ENCODE results near the gene RAB24. TPM values are rescaled to one million over a fixed set of nuclear protein-coding genes. Genes with fewer than 3 reads are reported as not detected.
"Not testable (repeated sequence)": the region's sequence is repeated elsewhere in the genome, so short reads cannot be mapped to it uniquely, and the experiment has no call there.

The RAB24 gene
- total RNA-seq, 5 donors from 2014 or later (not counting 1 experiment from before 2014, with no cell fraction given): 18.2 to 34.0 (median 25.2) TPM

DNA sequence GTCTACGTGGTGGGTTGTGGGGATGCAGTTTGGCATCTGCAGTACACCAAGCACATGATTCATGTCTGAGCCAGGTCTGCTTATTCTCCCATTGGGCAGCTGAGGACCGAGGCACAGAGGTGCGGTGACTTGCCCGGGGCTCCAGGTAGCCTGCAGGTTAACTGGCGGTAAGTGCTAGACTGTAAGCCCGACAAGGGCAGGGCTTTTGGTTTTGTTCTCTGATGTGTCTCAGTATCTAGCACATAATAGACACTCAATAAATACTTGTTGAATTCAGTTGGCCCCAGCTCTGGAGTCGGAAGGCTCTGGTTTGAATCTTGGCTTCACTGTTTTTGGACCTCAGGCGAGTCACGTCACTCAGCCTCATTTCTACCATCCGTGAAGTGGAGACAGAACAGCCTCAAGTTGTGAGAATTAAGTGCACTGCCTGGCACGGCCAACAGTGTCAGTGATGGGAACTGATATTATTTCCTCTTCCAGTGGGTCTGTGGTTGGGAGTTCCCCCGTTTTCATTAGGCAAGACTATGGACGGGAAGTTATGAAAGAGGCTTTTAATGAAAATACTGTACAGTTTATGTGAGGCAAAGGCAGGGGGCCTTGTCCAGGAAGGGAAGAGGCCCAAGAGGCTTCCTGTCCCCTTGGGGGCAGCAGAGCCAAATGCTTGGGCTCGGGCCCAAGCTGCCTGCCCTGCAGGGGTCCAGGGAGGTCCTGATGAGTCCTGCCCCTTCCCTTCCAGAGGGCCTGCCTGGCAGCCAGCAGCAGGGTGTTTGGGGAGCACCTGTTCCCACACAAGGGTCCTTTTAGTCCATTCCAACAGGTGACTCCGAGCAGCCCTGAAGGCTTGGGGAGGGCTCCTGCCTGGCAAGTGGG, 3.4 kb upstream of the RAB24 start:
- no peak overlapping the region for H3K4me3 Mint-ChIP-seq
- peak overlapping the region in 1 of 2 donors; percentile 66 for H3K27ac Mint-ChIP-seq
- POLR2A ChIA-PET: no interaction called here
- ATAC-seq (replicated peaks in 1 of 4) (no peak), DNase-seq (peak in 1 of 35 experiments; percentile 37)
- Histone ChIP-seq H3K27me3 (replicated peaks in 1 of 2; ENCODE audit: control insufficient read depth in 2 of 2, extremely low read depth in 1 of 2, insufficient read depth in 2 of 2, low read length in 1 of 2) (peaks cover 0 to 14% of the 10 kb centered on the region in 2 experiments), H3K4me3 (ENCODE audit: control insufficient read depth in 1 of 2, extremely low read depth in 1 of 2, low read length in 1 of 2) (no peak overlapping the region), H3K36me3 (ENCODE audit: control insufficient read depth in 2 of 2, extremely low read depth in 1 of 2, insufficient read depth in 1 of 2, low read length in 1 of 2) (peaks cover 0 to 16% of the 10 kb centered on the region in 2 donors), H3K27ac (ENCODE audit: low read length) (no peak overlapping the region), H3K4me1 (ENCODE audit: control insufficient read depth in 1 of 2, extremely low read depth in 1 of 2, insufficient read depth in 2 of 2, low read length in 2 of 2) (peaks cover 18 to 85% of the 10 kb centered on the region in 2 experiments), H3K9me3 (no peaks in the 10 kb centered on the region)
- H3K4me1 Mint-ChIP-seq: peaks cover 47 to 73% (median 56%) of the 10 kb centered on the region in 3 donors
- CTCF ChIA-PET: no interaction called here
- H3K27me3 Mint-ChIP-seq: peaks cover 0 to 4% of the 10 kb centered on the region in 2 donors
- peaks cover 15% of the 10 kb centered on the region for H3K36me3 Mint-ChIP-seq
- H3K9me3 Mint-ChIP-seq: no peaks in the 10 kb centered on the region
- 83% methylated on average over 5 of the region's 15 CpGs for WGBS (ENCODE audit: insufficient coverage)

DNA sequence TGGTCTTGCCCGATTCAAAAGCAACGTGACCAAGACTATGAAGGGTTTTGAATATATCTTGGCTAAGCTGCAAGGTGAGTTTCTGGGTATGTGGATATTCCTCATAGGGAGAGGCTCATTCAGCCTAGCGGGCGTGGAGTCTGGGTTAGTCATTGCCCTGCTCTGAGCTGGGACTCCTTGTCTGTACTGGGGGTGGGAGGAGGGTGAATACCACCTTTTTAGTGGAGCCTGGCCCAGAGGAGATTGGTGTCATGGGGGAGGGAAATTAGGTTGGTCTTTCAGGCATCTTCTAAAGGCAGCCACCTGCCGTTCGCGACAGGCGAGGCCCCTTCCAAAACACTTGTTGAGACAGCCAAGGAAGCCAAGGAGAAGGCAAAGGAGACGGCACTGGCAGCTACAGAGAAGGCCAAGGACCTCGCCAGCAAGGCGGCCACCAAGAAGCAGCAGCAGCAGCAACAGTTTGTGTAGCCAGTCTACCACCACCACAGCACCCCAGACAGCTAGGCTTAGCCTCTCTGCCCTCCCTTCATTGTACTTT, 2.7 kb upstream of the RAB24 start:
- WGBS (ENCODE audit: insufficient coverage): 91% methylated on average over 7 of the region's 11 CpGs
- peaks cover 0 to 10% of the 10 kb centered on the region in 2 experiments for H3K27me3 ChIP-seq (replicated peaks in 1 of 2; ENCODE audit: control insufficient read depth in 2 of 2, extremely low read depth in 1 of 2, insufficient read depth in 2 of 2, low read length in 1 of 2)
- H3K27me3 Mint-ChIP-seq; H3K27ac ChIP-seq (ENCODE audit: low read length); DNase-seq; POLR2A ChIA-PET; ATAC-seq (replicated peaks in 1 of 4); H3K9me3 ChIP-seq; H3K9me3 Mint-ChIP-seq; H3K4me3 ChIP-seq (ENCODE audit: control insufficient read depth in 1 of 2, extremely low read depth in 1 of 2, low read length in 1 of 2); CTCF ChIA-PET: not testable (repeated sequence)
- H3K4me3 Mint-ChIP-seq: peak overlapping the region; percentile 21 to 94 (median 92)
- H3K4me1 ChIP-seq (ENCODE audit: control insufficient read depth in 1 of 2, extremely low read depth in 1 of 2, insufficient read depth in 2 of 2, low read length in 2 of 2): peaks cover 13 to 85% of the 10 kb centered on the region in 2 experiments
- H3K27ac Mint-ChIP-seq: peak overlapping the region; percentile 16 to 94
- peaks cover 15% of the 10 kb centered on the region for H3K36me3 Mint-ChIP-seq
- H3K4me1 Mint-ChIP-seq: peaks cover 54 to 76% (median 59%) of the 10 kb centered on the region in 3 donors
- H3K36me3 ChIP-seq (ENCODE audit: control insufficient read depth in 2 of 2, extremely low read depth in 1 of 2, insufficient read depth in 1 of 2, low read length in 1 of 2): peaks cover 0 to 16% of the 10 kb centered on the region in 2 donors

DNA sequence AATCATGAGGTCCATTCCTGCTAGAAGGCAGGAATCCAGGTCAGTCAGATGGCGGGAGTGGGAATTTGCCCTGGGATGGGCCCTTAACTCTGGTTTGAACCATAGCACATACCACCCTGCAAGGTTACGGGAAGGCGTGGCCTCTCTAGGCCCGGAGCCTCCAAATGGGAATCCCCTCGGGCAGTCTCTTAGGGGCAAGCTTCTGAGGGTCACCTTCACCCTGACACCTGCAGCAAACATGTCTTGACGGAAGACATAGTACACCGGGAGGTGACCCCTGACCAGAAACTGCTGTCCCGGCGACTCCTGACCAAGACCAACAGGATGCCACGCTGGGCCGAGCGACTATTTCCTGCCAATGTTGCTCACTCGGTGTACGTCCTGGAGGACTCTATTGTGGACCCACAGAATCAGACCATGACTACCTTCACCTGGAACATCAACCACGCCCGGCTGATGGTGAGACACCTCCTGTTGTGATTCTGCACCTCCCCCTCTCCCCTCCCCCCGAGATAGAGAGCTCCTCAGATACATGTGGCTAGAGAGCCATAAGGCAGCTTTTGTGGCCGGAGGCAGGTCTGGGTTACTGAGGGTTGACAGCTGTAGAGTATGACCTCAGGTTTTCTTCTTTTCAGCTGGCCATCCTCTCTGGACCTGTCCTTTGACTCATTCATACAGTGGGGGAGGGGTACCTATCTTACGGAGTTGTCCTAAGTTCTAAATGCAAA, 1.0 kb upstream of the RAB24 start:
- Mint-ChIP-seq H3K4me3 (peak overlapping the region; percentile 91 to 94 (median 92)), H3K36me3 (peaks cover 15% of the 10 kb centered on the region), H3K9me3 (no peaks in the 10 kb centered on the region), H3K27ac (peak overlapping the region; percentile 87 to 94), H3K27me3 (no peaks in the 10 kb centered on the region), H3K4me1 (peaks cover 57 to 79% (median 62%) of the 10 kb centered on the region in 3 donors)
- ChIA-PET CTCF (interaction anchor here in 1 of 2 donors (0.7 to 0.8 kb wide), 2 partner anchors 193 to 280 kb away, joined by 3 read pairs; partner anchors contain the start of gene PDLIM7), POLR2A (interaction anchor here in 1 of 2 donors (0.6 kb wide), 1 partner anchor 78 kb away, joined by 7 read pairs; no protein-coding TSS in a partner anchor)
- WGBS (ENCODE audit: insufficient coverage): 53% methylated on average over 3 of the region's 19 CpGs
- no peaks in the 10 kb centered on the region for H3K27me3 ChIP-seq (replicated peaks in 1 of 2; ENCODE audit: control insufficient read depth in 2 of 2, extremely low read depth in 1 of 2, insufficient read depth in 2 of 2, low read length in 1 of 2)
- ATAC-seq (replicated peaks in 1 of 4) (no peak), DNase-seq (peak in 1 of 35 experiments; percentile 45)
- H3K36me3 ChIP-seq (ENCODE audit: control insufficient read depth in 2 of 2, extremely low read depth in 1 of 2, insufficient read depth in 1 of 2, low read length in 1 of 2): peaks cover 0 to 16% of the 10 kb centered on the region in 2 donors
- H3K9me3 ChIP-seq: no peaks in the 10 kb centered on the region
- peaks cover 19 to 85% of the 10 kb centered on the region in 2 experiments for H3K4me1 ChIP-seq (ENCODE audit: control insufficient read depth in 1 of 2, extremely low read depth in 1 of 2, insufficient read depth in 2 of 2, low read length in 2 of 2)
- H3K4me3 ChIP-seq (ENCODE audit: control insufficient read depth in 1 of 2, extremely low read depth in 1 of 2, low read length in 1 of 2): peak overlapping the region; percentile 70 to 81
- H3K27ac ChIP-seq (ENCODE audit: low read length): peak overlapping the region; percentile 34

DNA sequence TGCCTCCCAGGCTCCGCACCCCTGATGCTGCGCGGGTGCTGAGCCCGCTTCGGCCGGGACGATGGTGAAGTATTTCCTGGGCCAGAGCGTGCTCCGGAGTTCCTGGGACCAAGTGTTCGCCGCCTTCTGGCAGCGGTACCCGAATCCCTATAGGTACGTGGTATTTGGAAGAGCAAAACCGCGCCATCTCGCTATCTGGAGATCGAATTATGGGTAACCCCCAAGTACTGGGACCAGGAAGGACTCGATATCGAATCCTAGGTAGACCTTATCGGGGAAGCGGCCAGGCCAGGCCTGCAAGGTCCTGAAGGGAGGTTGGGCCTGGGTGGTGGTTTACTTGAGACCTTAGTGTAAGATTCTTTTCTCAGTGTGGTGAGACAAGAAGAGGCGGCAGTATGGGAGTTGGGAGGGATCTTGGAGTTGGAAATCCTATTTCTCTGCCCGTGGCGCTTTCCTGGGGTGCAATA, 439 bp upstream of the RAB24 start:
- H3K27ac Mint-ChIP-seq: peak overlapping the region; percentile 87 to 94
- peak in 2 of 4 experiments; percentile 2 to 10 for ATAC-seq (replicated peaks in 1 of 4)
- H3K4me1 ChIP-seq (ENCODE audit: control insufficient read depth in 1 of 2, extremely low read depth in 1 of 2, insufficient read depth in 2 of 2, low read length in 2 of 2): peaks cover 19 to 84% of the 10 kb centered on the region in 2 experiments
- peak overlapping the region; percentile 70 to 81 for H3K4me3 ChIP-seq (ENCODE audit: control insufficient read depth in 1 of 2, extremely low read depth in 1 of 2, low read length in 1 of 2)
- no peaks in the 10 kb centered on the region for H3K27me3 ChIP-seq (replicated peaks in 1 of 2; ENCODE audit: control insufficient read depth in 2 of 2, extremely low read depth in 1 of 2, insufficient read depth in 2 of 2, low read length in 1 of 2)
- ChIA-PET CTCF (interaction anchor here in 1 of 2 donors (0.7 to 1.0 kb wide), 2 partner anchors 40 to 87 kb away, joined by 3 read pairs; no protein-coding TSS in a partner anchor), POLR2A (interaction anchor here in 1 of 2 donors (1.0 kb wide), 1 partner anchor 289 kb away, joined by 4 read pairs; no protein-coding TSS in a partner anchor)
- peaks cover 15% of the 10 kb centered on the region for H3K36me3 Mint-ChIP-seq
- WGBS (ENCODE audit: insufficient coverage): 6% methylated on average over 21 of the region's 25 CpGs
- no peaks in the 10 kb centered on the region for H3K9me3 ChIP-seq
- H3K4me1 Mint-ChIP-seq: peaks cover 63 to 79% (median 68%) of the 10 kb centered on the region in 3 donors
- peak overlapping the region; percentile 91 to 94 (median 92) for H3K4me3 Mint-ChIP-seq
- no peaks in the 10 kb centered on the region for H3K9me3 Mint-ChIP-seq
- H3K36me3 ChIP-seq (ENCODE audit: control insufficient read depth in 2 of 2, extremely low read depth in 1 of 2, insufficient read depth in 1 of 2, low read length in 1 of 2): peaks cover 0 to 16% of the 10 kb centered on the region in 2 donors
- no peak for DNase-seq
- no peaks in the 10 kb centered on the region for H3K27me3 Mint-ChIP-seq
- peak overlapping the region; percentile 34 for H3K27ac ChIP-seq (ENCODE audit: low read length)

DNA sequence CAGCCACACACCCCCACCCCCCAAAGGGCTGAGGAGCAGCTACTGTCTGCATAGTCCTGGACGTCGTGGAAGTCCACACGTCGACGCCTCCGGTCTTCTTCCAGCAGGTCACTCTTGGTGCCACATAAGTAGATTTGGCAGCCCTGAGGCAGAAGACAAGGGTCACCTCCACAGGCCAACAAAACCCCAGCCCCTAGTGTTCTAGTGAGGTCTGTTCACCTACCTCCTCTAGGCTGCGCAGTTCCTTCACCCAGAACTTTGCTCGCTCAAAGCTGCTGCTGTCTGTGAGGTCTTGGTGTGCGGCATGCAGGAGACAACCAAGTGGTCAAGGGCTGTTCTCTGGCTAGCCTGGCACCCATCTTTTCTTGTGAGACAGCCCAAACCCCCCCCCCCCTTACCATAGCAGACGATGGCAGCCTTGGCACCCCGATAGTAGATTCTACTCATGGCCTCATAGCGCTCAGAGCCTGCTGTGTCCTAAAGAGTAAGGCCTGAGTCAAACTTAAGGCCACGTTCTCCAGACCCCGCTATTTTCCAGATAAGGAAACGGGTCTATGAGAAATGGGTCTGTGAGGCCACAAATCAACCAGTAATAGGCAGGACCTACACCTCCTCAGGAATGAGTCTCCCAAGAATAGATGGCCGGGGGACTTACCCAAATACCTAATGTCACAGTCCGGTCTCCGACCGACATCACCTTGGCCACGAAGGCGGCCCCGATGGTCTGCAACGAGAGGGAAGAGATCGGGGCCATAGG, 987 bp downstream of the RAB24 start:
- Histone ChIP-seq H3K4me3 (ENCODE audit: control insufficient read depth in 1 of 2, extremely low read depth in 1 of 2, low read length in 1 of 2) (peak overlapping the region; percentile 49 to 83), H3K9me3 (no peaks in the 10 kb centered on the region), H3K27me3 (replicated peaks in 1 of 2; ENCODE audit: control insufficient read depth in 2 of 2, extremely low read depth in 1 of 2, insufficient read depth in 2 of 2, low read length in 1 of 2) (no peaks in the 10 kb centered on the region), H3K36me3 (ENCODE audit: control insufficient read depth in 2 of 2, extremely low read depth in 1 of 2, insufficient read depth in 1 of 2, low read length in 1 of 2) (peaks cover 0 to 23% of the 10 kb centered on the region in 2 donors), H3K4me1 (ENCODE audit: control insufficient read depth in 1 of 2, extremely low read depth in 1 of 2, insufficient read depth in 2 of 2, low read length in 2 of 2) (peaks cover 19 to 73% of the 10 kb centered on the region in 2 experiments), H3K27ac (ENCODE audit: low read length) (peak overlapping the region; percentile 52)
- H3K4me1 Mint-ChIP-seq: peaks cover 69 to 80% (median 74%) of the 10 kb centered on the region in 3 donors
- peak overlapping the region; percentile 80 to 85 for H3K27ac Mint-ChIP-seq
- DNase-seq (no peak), ATAC-seq (replicated peaks in 1 of 4) (no peak)
- POLR2A ChIA-PET: no interaction called here
- H3K27me3 Mint-ChIP-seq: no peaks in the 10 kb centered on the region
- peaks cover 15% of the 10 kb centered on the region for H3K36me3 Mint-ChIP-seq
- no peaks in the 10 kb centered on the region for H3K9me3 Mint-ChIP-seq
- CTCF ChIA-PET: interaction anchor here (0.5 to 1.7 kb wide), 2 partner anchors 7 to 154 kb away, joined by 4 read pairs; no protein-coding TSS in a partner anchor
- 53% methylated on average over 21 of the region's 24 CpGs for WGBS (ENCODE audit: insufficient coverage)
- peak overlapping the region; percentile 91 to 94 (median 92) for H3K4me3 Mint-ChIP-seq

Measured in T-cell (primary cell).